Parathyroid adenoma (tissue), 2 donors: ENCODE results near the gene WDR87.

Experiments
- H2AFZ ChIP-seq: fragments of 300-600 bp; sonication (generic); one replicate; pipeline ENCODE4 v1.7.0; 2017; ENCODE audit warnings: antibody characterized with exemption, mild to moderate bottlenecking
- H3K27ac ChIP-seq: fragments of 300-600 bp; sonication (generic); one replicate; pipeline ENCODE4 v1.7.0; 2017
- H3K27me3 ChIP-seq: fragments of 300-600 bp; sonication (generic); one replicate; pipeline ENCODE4 v1.7.0; 2017; ENCODE audit warnings: low read length; ENCODE audit not compliant: control insufficient read depth, insufficient read depth
- H3K36me3 ChIP-seq: fragments of 300-600 bp; sonication (generic); one replicate; pipeline ENCODE4 v1.7.0; 2017; ENCODE audit warnings: low read length; ENCODE audit not compliant: control insufficient read depth, insufficient read depth
- H3K4me1 ChIP-seq: fragments of 300-600 bp; sonication (generic); one replicate; pipeline ENCODE4 v1.7.0; 2017; ENCODE audit warnings: control low read depth
- H3K4me2 ChIP-seq: fragments of 300-600 bp; sonication (generic); one replicate; pipeline ENCODE4 v1.7.0; 2017; ENCODE audit warnings: low read length
- H3K4me3 ChIP-seq: fragments of 300-600 bp; sonication (generic); one replicate; pipeline ENCODE4 v1.7.0; 2017; ENCODE audit warnings: low read depth, low read length
- H3K79me2 ChIP-seq: fragments of 300-600 bp; sonication (generic); one replicate; pipeline ENCODE4 v1.7.0; 2017; ENCODE audit warnings: control low read depth
- H3K9ac ChIP-seq: fragments of 300-600 bp; sonication (generic); one replicate; pipeline ENCODE4 v1.7.0; 2017; ENCODE audit warnings: mild to moderate bottlenecking
- H3K9me3 ChIP-seq: fragments of 300-600 bp; sonication (generic); one replicate; pipeline ENCODE4 v1.7.0; 2017; ENCODE audit warnings: low read length; ENCODE audit not compliant: control insufficient read depth
- TF ChIP-seq, protein P1 (sequence below): fragments of 300-600 bp; sonication (generic); IDR thresholded peaks from one replicate; pipeline ENCODE4 v1.7.0; 2017; ENCODE audit warnings: antibody characterized with exemption, mild to moderate bottlenecking
- donor health status: primary hyperparathyroidism.

The WDR87 gene

DNA sequence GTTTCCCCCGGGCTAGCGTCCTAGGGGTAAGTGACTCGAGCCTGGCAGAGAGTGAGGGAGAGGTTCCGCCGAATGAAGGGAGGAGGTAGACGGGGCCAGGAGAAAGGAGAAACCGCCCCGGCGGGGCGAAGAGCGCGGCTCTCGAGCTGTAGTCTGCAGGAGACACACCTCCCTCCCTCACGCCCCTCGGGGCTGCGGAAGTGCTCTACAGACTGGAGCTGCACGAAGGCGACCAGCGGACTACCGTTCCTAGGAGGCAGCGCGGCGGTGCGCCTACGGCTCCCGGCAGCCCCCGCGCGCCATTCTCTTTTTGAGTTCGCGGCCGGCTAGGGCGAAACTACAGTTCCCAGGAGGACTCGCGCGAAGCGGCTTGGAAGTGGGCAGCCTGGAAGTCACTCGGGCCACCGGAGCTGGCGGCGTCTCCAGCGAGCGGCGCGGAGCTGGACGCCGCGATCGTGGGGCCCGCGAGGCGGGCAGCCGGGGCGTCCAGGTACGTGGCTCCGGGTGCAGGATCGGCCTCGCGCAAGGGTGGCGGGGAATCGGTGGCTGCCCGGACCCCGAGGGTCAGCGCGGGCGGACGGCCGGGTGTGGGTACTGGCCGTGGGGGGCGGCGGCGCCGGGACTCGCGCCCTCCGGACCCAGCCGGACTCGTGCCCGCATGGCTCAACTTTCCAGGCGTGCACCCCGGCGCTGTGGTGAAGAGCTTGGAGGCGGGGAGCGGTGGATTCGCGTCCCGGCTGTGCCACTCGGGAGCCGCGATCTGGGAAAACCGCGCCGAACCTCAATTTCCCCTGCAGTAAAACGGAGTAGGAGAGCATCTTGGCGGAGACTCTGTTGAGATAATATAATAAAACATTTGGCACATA lies 708 bp upstream of the WDR87 start, which contains the start of gene SIPA1L3:
SIPA1L3 (plus strand) TSS at position 340 of the 866 bp plus-strand sequence. CDS start 174,358 bp downstream, outside the sequence.
- H3K9me3 ChIP-seq, result no peaks in the 10 kb centered on the region
- peak within 1 kb of the TSS; percentile 98 for H2AFZ ChIP-seq
- H3K9ac ChIP-seq, result peak within 1 kb of the TSS; percentile 41
- no peaks in the 10 kb centered on the region for H3K36me3 ChIP-seq
- peaks cover 3% of the 10 kb centered on the region for H3K4me1 ChIP-seq
- H3K4me2 ChIP-seq, result peak within 1 kb of the TSS; percentile 93
- no peaks in the 10 kb centered on the region for H3K27me3 ChIP-seq
- peak within 1 kb of the TSS; percentile 81 for H3K4me3 ChIP-seq
- H3K27ac ChIP-seq, result peak within 1 kb of the TSS; percentile 57
- peaks cover 11% of the 10 kb centered on the region for H3K79me2 ChIP-seq
- TF ChIP-seq, protein P1, sequence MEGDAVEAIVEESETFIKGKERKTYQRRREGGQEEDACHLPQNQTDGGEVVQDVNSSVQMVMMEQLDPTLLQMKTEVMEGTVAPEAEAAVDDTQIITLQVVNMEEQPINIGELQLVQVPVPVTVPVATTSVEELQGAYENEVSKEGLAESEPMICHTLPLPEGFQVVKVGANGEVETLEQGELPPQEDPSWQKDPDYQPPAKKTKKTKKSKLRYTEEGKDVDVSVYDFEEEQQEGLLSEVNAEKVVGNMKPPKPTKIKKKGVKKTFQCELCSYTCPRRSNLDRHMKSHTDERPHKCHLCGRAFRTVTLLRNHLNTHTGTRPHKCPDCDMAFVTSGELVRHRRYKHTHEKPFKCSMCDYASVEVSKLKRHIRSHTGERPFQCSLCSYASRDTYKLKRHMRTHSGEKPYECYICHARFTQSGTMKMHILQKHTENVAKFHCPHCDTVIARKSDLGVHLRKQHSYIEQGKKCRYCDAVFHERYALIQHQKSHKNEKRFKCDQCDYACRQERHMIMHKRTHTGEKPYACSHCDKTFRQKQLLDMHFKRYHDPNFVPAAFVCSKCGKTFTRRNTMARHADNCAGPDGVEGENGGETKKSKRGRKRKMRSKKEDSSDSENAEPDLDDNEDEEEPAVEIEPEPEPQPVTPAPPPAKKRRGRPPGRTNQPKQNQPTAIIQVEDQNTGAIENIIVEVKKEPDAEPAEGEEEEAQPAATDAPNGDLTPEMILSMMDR, result no peak

GRCh38 chr19:37903096-37903495 lies 3.3 kb downstream of the WDR87 start:
- no peak overlapping the region for H2AFZ ChIP-seq
- TF ChIP-seq, protein P1, result no peak
- no peaks in the 10 kb centered on the region for H3K27me3 ChIP-seq
- H3K4me1 ChIP-seq, result peaks cover 2% of the 10 kb centered on the region
- H3K36me3 ChIP-seq, result no peaks in the 10 kb centered on the region
- H3K27ac ChIP-seq, result no peak overlapping the region
- H3K4me2 ChIP-seq, result no peak overlapping the region
- H3K9ac ChIP-seq, result no peak overlapping the region
- H3K4me3 ChIP-seq, result no peak overlapping the region
- H3K9me3 ChIP-seq, result no peaks in the 10 kb centered on the region
- peaks cover 5% of the 10 kb centered on the region for H3K79me2 ChIP-seq

- Histone ChIP-seq H3K4me1 (no peaks in the 10 kb centered on the region), H3K9ac (no peak overlapping the region), H3K9me3 (no peaks in the 10 kb centered on the region), H3K79me2 (peaks cover under 1% of the 10 kb centered on the region), H3K27ac (no peak overlapping the region), H3K4me3 (no peak overlapping the region), H3K27me3 (no peaks in the 10 kb centered on the region), H2AFZ (no peak overlapping the region), H3K36me3 (no peaks in the 10 kb centered on the region), H3K4me2 (no peak overlapping the region)
- TF ChIP-seq, protein P1, result peak; percentile 80
These were observed 3.7 kb downstream of the WDR87 start for GRCh38 chr19:37902668-37903067.

DNA sequence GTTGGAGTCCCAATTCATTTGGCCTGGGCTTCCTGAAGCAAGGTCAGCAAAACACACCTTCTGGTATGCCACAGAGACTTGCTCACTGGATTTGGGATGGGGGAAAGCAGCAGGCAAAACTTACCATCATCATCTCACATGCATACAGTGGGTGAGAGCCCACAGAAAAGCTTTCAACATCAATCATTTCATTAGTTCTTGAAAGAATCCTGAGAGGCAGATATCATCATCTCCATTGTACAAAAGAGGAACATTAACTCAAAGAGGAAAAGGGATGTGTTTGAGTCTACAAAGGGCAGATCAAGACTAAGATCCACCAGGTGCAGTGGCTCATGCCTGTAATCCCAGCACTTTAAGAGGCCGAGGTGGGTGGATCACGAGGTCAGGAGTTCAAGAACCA lies 6.4 kb downstream of the WDR87 start:
- Histone ChIP-seq H3K4me2 (no peak overlapping the region), H3K27ac (no peak overlapping the region), H2AFZ (no peak overlapping the region), H3K36me3 (no peaks in the 10 kb centered on the region), H3K79me2 (no peaks in the 10 kb centered on the region), H3K4me1 (no peaks in the 10 kb centered on the region), H3K27me3 (no peaks in the 10 kb centered on the region), H3K9me3 (no peaks in the 10 kb centered on the region), H3K4me3 (no peak overlapping the region), H3K9ac (no peak overlapping the region)
- TF ChIP-seq, protein P1, result no peak
